ENCODE data around the gene KIF13A.
"Not testable (repeated sequence)": the region's sequence is repeated elsewhere in the genome, so short reads cannot be mapped to it uniquely, and the experiment has no call there.

The KIF13A gene

DNA sequence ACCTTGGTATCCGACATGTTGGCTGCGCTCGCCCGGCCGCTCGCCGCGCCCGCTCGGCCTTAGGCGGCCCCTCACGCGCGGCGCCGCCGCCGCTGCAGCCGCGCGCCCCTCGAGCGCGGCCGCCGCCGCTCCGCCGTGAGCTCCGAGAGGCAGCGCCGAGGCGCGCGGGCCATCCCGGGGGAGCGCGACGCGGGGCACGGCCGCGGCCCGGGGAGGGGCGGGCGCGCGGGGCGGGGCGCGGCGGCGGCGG lies at the start of gene KIF13A:
KIF13A (minus strand) TSS at position 189 of the 250 bp plus-strand sequence; CDS start at position 17, 172 bp downstream.
- no peak for DNase-seq (ENCODE audit: low read depth in 3 of 3, low spot score in 1 of 3)

DNA sequence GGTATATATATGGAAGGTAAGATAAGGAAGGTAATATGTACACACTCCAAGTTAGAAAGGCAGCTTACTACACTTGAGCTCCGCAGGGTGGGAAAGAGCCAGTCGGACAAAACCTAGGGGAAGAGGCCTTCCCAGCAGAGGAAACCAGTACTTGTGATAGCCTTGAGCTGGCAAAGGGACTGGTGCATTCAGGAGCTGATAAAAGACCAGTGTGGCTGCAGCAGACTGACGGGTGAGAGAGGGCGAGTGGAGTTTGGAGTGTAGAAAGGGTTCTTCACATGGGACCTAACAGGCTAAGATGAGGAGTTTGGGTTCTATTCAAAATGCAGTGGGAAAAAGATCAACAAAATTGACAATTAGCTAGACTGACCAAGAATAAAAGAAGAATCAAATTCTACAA lies 49.3 kb upstream of the KIF13A start:
- DNase-seq (ENCODE audit: low read depth in 3 of 3, low spot score in 1 of 3), result no peak

DNA sequence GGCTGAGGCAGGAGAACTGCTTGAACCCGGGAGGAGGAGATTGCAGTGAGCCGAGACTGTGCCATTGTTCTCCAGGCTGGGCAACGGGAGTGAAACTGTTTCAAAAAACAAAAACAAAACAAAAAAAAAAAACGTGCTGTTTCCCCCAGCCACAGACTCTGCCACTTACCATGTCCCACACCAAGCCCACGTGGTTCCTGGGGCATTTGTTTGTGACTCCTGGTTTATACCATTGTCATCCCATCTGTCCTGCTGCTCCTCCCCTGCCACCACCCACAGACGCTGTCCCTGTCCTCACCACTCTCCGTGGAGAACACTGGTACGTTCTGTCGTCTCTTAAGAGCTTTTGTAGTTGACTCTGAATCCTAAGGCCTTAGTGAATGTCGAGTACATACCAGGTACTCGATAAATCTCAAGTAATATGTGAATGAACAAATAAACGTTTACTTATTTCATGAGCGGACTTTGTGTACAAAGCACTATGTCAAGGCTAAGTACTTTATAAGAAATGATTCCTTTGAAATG lies 48.0 kb upstream of the KIF13A start:
- DNase-seq (ENCODE audit: low read depth in 3 of 3, low spot score in 1 of 3), result no peak

DNA sequence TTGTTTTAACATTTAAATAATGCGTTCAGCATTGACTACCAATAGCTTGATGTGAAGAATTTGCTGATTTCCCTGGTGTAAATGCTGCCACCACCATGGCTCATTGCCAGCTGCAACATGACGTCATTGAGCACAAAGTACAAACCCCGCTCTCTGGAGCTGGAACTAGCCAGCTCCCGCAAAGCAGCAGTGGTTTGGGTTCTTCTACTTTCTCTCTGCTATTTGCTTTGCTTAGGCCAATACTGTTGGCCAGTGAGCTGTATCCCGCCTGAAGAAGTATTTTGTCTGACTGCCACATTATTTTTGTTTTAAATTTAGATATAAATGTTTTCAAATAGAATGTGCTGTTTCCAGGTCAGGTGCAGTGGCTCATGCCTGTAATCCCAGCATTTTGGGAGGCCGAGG lies 47.4 kb upstream of the KIF13A start:
- DNase-seq (ENCODE audit: low read depth in 3 of 3, low spot score in 1 of 3), result no peak

DNA sequence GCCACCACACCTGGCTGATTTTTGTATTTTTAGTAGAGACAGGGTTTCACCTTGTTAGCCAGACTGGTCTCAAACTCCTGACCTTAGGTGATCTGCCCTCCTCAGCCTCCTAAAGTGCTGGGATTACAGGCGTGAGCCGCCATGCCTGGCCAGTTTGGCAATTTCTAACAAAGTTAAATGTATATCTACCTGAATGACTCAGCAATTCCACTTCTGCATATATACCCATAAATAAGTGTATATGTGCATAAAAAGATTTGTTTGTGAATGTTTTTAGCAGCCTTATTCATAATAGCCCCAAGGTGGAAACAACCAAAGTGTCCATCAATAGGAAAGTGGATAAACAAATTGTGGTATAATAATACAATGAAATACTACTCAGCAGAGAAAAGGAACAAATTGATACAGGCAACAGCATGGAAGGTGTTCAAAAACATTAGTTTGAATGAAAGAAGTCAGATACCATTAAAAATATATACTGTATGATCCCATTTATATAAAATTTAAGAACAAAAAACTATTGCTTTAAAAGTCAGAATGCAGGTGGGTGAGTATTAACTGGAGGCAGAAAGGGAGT lies 44.3 kb upstream of the KIF13A start:
- DNase-seq (ENCODE audit: low read depth in 3 of 3, low spot score in 1 of 3), result no peak

DNA sequence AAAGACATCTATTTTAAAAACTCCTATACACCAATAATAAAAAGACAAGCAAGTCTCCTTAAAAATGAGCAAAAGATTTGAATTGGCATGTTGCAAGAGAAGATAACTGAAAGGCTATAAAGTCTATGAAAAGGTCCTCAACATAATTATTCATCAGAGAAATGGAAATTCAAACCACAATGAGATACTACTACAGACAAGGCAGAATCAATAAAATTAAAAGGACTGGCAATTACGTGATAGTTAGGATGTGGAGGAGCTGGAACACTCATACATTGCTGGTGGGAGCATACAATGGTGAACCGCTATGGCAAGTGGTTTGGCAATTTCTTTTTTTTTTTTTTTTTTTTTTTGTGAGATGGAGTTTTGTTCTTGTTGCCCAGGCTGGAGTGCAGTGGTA lies 43.8 kb upstream of the KIF13A start:
- DNase-seq (ENCODE audit: low read depth in 3 of 3, low spot score in 1 of 3), result no peak

DNA sequence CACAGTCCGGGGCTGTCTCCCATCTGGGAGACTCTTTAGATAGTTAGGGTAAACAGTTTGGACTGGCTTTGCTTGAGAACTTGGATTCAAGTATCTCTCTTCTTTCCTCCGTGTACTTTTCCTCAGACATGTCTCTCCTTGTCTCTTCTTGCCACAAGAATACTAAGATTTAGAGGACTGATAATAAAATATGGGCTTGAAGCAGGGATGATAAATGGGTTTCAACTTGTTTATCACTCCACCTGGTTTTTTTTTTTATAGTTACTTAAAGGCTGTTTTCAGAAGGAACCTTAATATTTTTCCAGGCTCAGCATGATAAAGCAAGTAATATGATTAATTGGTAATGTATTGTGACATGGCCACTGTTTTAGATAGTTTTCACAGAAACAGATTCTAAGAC lies 40.9 kb upstream of the KIF13A start:
- DNase-seq (ENCODE audit: low read depth in 3 of 3, low spot score in 1 of 3), result no peak

DNA sequence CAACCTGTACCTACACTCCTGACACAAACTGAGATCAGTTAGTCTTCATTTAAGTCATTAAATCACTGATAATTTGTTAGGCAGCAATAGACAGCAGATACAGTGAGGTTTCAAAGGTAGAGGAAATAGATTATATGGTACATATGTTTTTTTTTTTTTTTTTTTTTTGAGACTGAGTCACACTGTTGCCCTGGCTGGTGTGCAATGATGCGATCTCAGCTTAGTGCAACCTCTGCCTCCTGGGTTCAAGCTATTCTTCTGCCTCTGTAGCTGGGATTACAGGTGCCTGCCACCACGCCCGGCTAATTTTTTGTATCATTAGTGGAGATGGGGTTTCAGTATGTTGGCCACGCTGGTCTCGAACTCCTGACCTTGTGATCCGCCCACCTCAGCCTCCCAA lies 38.2 kb upstream of the KIF13A start:
- no peak for DNase-seq (ENCODE audit: low read depth in 3 of 3, low spot score in 1 of 3)

DNA sequence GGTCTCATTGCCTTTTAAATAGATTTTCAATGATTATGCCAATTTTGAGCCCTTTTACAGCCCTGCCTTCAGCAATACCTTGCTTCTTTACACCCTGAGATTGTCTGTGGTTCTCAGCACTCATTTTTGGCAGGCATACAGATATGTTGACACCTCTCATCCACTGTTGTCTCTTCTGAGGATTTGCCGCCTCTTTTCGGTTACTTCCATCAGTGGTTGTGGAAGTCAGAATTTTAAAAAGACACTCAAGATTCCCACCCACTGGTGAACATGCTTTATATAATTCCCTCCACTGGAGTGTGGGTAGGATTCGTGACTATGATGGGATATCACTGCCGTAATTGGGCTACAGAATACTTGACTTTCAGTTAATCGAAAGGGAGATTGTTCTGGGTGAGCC lies 37.4 kb upstream of the KIF13A start:
- no peak for DNase-seq (ENCODE audit: low read depth in 3 of 3, low spot score in 1 of 3)

DNA sequence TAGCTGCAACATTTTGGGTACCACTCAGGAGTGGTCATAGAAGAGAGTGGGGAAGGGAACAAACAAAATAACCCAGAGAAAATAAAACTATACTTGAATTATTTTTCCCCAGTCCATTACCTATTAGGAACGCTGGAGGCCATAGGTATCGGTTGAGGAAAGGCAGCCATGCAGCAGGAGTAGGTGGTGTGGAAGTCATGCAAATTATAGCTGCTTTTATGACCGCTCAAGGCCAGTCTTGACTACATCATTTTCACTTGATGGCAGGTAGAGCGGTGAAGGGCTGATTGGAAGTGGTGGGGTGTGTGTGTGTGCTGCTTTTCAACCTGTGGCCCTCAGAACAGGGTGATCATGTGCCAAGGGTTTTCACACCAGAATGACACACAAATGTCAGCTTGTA lies 36.5 kb upstream of the KIF13A start:
- no peak for DNase-seq (ENCODE audit: low read depth in 3 of 3, low spot score in 1 of 3)

DNA sequence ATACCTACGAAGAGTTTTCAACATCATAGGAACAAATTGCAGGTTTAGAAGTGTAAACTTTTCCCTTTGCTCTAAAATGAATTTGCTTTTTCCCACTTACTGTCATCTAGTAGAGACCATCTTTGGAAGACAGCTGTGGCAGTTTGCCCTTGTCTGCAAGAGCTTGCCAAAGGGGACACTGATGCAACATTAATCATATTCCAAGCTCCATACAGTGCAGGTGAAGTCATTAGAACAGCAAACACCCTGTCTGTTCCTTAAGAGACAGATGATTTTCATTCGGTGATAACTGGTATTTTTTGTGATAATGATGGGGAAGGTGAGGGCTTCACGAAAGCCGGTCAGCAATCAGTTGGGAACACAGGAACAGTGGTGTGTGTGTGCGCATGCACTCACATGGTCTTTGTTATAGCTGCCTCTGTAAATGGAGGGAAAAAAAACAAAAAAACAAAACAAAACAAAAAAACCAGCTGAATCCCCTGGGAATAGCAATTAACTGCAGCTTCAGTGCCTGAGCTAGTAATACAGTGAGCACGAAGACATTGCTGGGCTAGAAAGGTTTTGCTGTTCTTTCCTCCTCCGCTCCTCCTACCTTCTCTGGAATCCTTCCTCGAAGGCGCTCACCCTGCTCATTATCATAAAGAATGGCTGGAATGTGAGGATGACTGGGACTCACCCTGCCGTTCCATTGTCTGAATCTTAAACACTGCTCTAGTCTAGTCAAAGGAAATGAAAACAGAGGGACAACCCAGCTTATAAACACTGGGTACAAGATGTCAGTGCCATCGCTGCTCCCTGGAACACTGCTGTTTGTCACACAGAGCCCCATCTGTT lies 35.2 kb upstream of the KIF13A start:
- DNase-seq (ENCODE audit: low read depth in 3 of 3, low spot score in 1 of 3), result no peak

DNA sequence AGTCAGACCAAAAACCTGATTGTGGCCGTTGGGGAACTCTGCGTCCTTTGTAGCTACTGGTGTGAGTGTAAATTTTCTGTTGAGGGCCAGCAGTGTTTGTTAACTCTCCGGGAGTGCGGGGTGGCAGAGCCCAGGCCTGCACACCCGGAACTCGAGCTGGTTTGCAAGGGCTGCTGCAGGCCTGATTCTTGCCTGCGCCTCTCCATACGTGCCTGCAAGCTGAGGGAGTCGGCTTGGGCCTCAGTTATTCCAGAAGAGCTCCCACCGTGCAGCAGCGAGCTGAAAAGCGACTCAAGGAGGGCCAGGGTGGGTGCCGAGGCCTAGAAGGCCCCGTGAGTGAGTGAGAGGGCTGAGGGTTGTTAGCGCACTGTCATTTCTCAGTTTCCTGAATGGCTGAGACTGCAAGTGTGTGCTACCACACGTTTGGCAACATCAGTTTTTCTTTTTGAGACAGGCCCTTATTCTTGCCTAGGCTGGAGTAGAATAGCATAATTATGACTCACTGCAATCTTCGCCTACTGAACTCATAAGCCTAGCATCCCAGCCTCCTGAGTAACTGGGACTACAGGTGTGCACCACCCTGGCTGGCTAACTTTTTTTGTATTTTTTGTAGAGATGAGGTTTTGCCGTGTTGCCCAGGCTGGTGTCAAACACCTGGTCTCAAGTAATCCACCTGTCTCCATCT lies 33.9 kb upstream of the KIF13A start:
- no peak for DNase-seq (ENCODE audit: low read depth in 3 of 3, low spot score in 1 of 3)

DNA sequence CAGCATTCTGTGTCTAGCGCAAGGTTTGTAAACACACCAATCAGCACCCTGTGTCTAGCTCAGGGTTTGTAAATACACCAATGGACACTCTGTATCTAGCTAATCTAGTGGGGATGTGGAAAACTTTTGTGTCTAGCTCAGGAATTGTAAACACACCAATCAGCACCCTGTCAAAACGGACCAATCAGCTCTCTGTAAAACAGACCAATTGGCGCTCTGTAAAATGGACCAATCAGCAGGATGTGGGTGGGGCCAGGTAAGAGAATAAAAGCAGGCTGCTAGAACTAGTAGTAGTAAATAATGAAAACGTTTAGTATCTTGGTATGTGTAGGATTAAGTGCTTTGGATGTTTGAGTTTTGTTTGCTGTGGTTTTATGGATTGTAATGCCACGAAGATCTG lies 33.1 kb upstream of the KIF13A start:
- DNase-seq (ENCODE audit: low read depth in 3 of 3, low spot score in 1 of 3), result not testable (repeated sequence)

DNA sequence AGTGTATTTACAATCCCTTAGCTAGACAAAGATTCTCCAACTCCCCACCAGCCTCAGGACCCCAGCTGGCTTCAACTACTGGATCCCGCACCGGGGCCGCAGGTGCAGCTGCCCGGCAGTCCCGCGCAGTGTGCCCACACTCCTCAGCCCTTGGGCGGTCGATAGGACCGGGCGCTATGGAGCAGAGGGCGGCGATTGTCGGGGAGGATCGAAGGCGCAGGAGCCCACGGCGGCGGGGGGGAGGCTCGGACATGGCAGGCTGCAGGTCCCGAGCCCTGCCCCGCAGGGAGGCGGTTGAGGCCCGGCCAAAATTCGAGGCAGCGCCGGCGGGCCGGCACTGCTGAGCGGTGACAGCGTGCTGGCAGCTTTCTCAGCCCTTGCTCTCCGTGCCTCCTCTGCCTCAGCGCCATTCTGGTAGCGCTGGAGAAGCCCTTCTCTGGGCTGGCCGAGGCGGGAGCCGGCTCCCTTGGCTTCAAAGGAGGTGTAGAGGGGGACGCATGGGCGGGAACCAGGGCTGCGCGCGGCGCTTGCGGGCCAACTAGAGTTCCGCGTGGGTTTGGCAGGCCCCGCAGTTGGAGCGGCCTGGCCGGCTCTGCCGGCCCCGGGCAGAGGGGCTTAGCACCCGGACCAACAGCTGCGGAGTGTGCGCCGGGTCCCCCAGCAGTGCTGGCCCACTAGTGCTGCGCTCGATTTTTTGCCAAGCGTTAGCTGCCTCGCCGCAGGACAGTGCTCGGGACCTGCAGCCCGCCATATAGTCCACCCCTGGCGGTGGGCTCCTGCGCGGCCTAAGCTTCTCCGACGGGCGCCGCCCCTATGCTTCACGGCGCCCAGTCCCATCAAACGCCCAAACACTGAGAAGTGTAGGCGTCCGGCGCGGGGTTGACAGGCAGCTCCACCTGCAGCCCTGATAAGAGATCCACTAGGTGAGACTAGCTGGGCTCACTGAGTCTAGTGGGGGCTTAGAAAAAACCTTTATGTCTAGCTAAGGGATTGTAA lies 32.4 kb upstream of the KIF13A start:
- no peak for DNase-seq (ENCODE audit: low read depth in 3 of 3, low spot score in 1 of 3)

DNA sequence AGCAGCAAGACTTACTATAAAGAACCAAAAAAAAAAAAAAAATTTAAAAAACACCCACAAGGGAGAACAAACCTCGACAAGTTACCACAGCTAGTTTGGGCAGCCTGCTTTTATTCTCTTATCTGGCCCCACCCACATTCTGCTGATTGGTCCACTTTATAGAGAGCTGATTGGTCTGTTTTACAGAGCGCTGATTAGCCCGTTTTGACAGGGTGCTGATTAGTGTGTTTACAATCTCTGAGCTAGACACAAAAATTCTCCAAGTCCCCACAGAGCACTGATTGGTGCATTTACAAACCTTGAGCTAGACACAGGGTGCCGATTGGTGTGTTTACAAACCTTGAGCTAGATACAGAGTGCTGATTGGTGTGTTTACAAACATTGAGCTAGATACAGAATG lies 31.7 kb upstream of the KIF13A start:
- not testable (repeated sequence) for DNase-seq (ENCODE audit: low read depth in 3 of 3, low spot score in 1 of 3)

DNA sequence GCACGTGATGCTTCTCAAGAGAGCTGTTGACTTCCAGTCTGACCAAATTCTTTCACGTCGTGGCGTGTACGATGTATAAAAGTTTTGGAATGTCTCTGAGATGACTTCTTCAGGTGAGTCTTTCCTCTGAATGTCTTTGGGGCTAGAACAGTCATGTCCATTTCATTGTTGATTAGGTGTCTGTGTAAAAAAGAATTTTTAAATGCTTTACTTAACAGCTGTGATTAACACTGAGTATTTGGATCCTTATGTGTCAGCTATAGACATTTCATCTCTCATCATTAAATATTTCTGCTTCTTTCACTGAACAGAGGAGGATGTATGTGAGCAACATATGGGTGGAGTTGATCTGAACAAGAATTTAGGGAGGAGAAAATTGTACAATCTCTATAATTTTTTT lies 29.3 kb upstream of the KIF13A start:
- DNase-seq (ENCODE audit: low read depth in 3 of 3, low spot score in 1 of 3), result no peak

DNA sequence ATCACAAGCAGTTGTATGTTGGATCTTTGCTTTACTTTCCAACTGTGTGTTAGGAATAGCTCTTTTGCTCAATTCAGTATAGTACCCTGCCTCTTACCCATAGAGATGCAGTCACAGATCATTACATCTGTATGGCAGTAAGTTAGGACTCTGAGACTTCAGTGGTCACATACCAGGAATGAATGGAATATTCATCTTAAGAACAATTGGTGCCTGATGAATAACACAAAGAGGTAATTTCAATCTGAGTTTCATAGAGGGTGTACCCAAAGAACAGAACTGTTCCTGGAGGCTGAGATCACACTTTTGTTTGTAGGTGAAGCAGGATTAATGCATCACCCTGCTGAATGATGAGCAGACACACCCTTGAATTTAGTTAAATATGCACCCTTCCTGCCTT lies 28.7 kb upstream of the KIF13A start:
- DNase-seq (ENCODE audit: low read depth in 3 of 3, low spot score in 1 of 3), result no peak

DNA sequence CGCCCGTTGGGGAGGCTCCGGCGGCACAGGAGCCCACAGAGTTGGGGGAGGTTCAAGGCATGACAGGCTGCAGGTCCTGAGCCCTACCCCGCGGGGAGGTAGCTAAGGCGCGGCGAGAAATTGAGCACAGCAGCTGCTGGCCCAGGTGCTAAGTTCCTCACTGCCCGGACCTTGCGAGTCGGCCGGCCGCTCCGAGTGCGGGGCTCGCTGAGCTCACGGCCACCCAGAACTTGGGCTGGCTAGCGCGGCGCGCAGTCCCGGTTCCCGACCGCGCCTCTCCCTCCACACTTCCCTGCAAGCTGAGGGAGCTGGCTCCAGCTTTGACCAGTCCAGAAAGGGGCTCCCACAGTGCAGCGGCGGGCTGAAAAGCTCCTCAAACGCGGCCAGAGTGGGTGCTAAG lies 23.9 kb upstream of the KIF13A start:
- no peak for DNase-seq (ENCODE audit: low read depth in 3 of 3, low spot score in 1 of 3)

DNA sequence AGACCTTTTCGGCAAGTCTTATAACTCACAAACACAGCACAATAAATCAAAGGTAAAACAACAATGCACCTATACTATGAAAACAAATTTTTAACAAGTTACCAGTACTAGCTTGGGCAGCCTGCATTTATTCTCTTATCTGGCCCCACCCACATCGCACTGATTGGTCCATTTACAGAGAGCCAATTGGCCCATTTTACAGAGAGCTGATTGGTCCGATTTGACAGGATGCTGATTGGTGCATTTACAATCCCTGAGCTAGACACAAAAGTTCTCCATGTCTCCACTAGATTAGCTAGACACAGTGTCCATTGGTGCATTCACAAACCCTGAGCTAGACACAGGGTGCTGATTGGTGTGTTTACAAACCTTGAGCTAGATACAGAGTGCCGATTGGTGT lies 23.1 kb upstream of the KIF13A start:
- DNase-seq (ENCODE audit: low read depth in 3 of 3, low spot score in 1 of 3), result not testable (repeated sequence)

DNA sequence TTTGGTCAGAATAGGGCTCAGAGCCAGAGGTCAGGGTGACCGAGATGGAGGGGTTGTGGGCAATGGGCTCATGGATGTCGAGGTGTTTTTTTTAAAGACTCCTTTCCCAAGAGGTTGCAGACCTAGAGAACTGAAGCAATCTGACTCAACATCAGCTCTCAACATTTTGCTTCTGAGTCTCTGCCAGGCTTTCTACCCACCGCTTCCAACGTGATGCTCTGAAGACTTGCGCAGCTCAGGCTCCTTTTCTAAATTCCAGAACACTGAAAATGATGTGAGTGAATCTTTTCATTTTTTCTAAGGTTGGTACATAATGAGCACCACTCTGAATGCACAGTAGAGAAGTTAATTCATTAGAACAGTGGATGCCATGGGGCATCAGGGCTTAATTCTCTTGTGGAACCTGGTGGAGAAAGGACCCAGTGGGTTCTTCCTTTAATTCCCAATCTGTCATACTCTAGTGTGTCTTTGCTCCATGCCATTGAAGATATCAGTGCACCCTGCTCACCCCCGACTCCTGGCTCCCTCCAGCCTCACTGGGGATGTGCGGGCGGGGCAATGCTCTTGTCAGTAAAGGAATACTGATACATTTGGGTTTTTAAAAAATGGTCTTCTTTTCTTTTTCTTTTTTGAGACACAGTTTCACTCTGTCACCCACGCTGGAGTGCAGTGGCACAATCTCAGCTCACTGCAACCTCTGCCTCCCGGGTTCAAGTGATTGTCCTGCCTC lies 17.0 kb upstream of the KIF13A start:
- no peak for DNase-seq (ENCODE audit: low read depth in 3 of 3, low spot score in 1 of 3)

DNA sequence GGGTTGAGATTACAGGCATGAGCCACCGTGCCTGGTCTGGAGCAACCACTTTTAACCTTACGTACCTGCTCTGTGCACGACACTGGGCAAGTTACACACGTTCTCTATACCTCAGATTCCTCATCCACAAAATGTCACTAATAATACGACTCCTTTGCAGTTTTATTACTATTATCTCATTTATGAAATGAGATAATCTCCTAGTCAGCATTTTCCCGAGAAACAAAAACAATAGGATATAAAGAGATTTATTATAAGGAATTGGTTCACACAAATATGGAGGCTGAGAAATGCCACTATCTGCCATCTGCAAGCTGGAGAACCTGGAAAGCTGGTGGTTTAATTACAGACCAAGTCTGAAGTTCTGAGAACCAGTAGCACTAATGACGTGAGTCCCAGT lies 12.0 kb upstream of the KIF13A start:
- no peak for DNase-seq (ENCODE audit: low read depth in 3 of 3, low spot score in 1 of 3)
